Gastroesophageal sphincter (tissue), 3 donors: Measurements from ENCODE around the gene GPC4.

Experiments used
- CTCF ChIP-seq, 4 experiments: fragments of 200-600 bp in 2 of 4; fragments of 450-650 bp in 2 of 4; sonication (generic) in 1 of 4; IDR thresholded peaks; one replicate each; pipeline ENCODE4 v1.5.1; 2017 to 2019; ENCODE audit warnings: antibody characterized with exemption in 4 of 4, mild to moderate bottlenecking in 2 of 4, moderate library complexity in 2 of 4
- EP300 ChIP-seq: sonication (generic); formaldehyde crosslinking; IDR thresholded peaks from one replicate; pipeline ENCODE4 v1.6.1; 2017; ENCODE audit warnings: antibody characterized with exemption, mild to moderate bottlenecking
- POLR2AphosphoS5 ChIP-seq: sonication (generic); formaldehyde crosslinking; IDR thresholded peaks from one replicate; pipeline ENCODE4 v1.6.1; 2017; ENCODE audit warnings: antibody characterized with exemption

GRCh38 chrX:133265331-133265730, 150.0 kb downstream of the GPC4 start:
- TF ChIP-seq EP300, result no peak
- TF ChIP-seq CTCF (IDR thresholded peaks at IDR 0.05), result no peak
- TF ChIP-seq POLR2AphosphoS5, result no peak
